ENCODE data around the gene DUSP6. TPM values are rescaled to one million over a fixed set of nuclear protein-coding genes. Genes with fewer than 3 reads are reported as not detected.

The DUSP6 gene
- total and polyA plus RNA-seq, 10 of the 15 experiments (the other 5 are each of a cell fraction or from before 2014, with no cell fraction given), result 0.02 to 0.69 (median 0.07) TPM; not detected in 1

- ChIA-PET RAD21 (ENCODE audit: unreplicated experiment) (no interaction called here), SMC1A (ENCODE audit: uncharacterized antibody, unreplicated experiment) (no interaction called here), POLR2A (no interaction called here), CTCF (no interaction called here)
- Histone ChIP-seq H3K36me3 (ENCODE audit: control insufficient read depth in 2 of 2, insufficient read depth in 2 of 2, low read length in 1 of 2) (no peaks in the 10 kb centered on the region), H3K9ac (ENCODE audit: control insufficient read depth, insufficient read depth, low read length) (no peak overlapping the region), H3K4me2 (ENCODE audit: control insufficient read depth, insufficient read depth) (no peak overlapping the region), H3K27ac (ENCODE audit: control insufficient read depth, insufficient read depth) (no peak overlapping the region), H3K4me1 (ENCODE audit: control insufficient read depth, insufficient read depth, low read length) (no peaks in the 10 kb centered on the region), H3K9me3 (replicated peaks; ENCODE audit: control insufficient read depth, insufficient read depth, low read length) (no peaks in the 10 kb centered on the region), H3K27me3 (replicated peaks in 1 of 2; ENCODE audit: control insufficient read depth in 2 of 2, insufficient read depth in 2 of 2, low read length in 1 of 2) (no peaks in the 10 kb centered on the region), H4K20me1 (ENCODE audit: control insufficient read depth, insufficient read depth) (no peaks in the 10 kb centered on the region), H3K79me2 (ENCODE audit: control insufficient read depth, insufficient read depth, low read length) (no peaks in the 10 kb centered on the region), H3K4me3 (no peak overlapping the region), H2AFZ (ENCODE audit: control insufficient read depth, low read depth, low read length) (no peak overlapping the region)
- in situ Hi-C loops (cut with MboI) (no loop called here), intact Hi-C loops (cut with micrococcal nuclease; ENCODE audit: unreplicated experiment) (no loop called here)
- DNase-seq (ENCODE audit: low read depth, low spot score) (no peak), FAIRE-seq (no peak), ATAC-seq (no peak)
- no TSS peak for BruUV-seq (replicated peaks)
- 63% methylated on average over 4 of the region's 4 CpGs for WGBS (ENCODE audit: insufficient coverage, insufficient replicate concordance, low lambda C conversion rate, missing lambda C conversion rate)
- no peak for TF ChIP-seq SMAD1 (IDR thresholded peaks at IDR 0.05; ENCODE audit: low read depth, partially characterized antibody)
- no peak for TF ChIP-seq PML (IDR thresholded peaks at IDR 0.05; ENCODE audit: low read length)
- no peak for TF ChIP-seq ATF7 (IDR thresholded peaks at IDR 0.05; ENCODE audit: low read depth)
- TF ChIP-seq SKIL (IDR thresholded peaks at IDR 0.05; ENCODE audit: low read depth, poor library complexity, severe bottlenecking), result no peak
- TF ChIP-seq MEF2B (IDR thresholded peaks at IDR 0.05; ENCODE audit: partially characterized antibody, poor library complexity, severe bottlenecking), result no peak
- TF ChIP-seq HDAC6 (IDR thresholded peaks at IDR 0.05; ENCODE audit: unreplicated experiment), result no peak
- TF ChIP-seq RELA (IDR thresholded peaks at IDR 0.05; ENCODE audit: borderline replicate concordance, partially characterized antibody), result no peak
- TF ChIP-seq IRF3 (IDR thresholded peaks at IDR 0.05), result no peak
- no peak for TF ChIP-seq ZBTB11 (CRISPR knock-in tag; IDR thresholded peaks at IDR 0.05)
- TF ChIP-seq CBX3 (IDR thresholded peaks at IDR 0.05; ENCODE audit: borderline replicate concordance, low read depth), result no peak
- no peak for TF ChIP-seq BCL3 (IDR thresholded peaks at IDR 0.05; ENCODE audit: borderline replicate concordance, insufficient read depth, low read depth, low read length, poor library complexity, severe bottlenecking)
- no peak for TF ChIP-seq TCF7 (IDR thresholded peaks at IDR 0.05; ENCODE audit: borderline replicate concordance)
- no peak for TF ChIP-seq IRF5 (IDR thresholded peaks at IDR 0.05; ENCODE audit: borderline replicate concordance)
- TF ChIP-seq BCL11A (IDR thresholded peaks at IDR 0.05; ENCODE audit: low read depth, low read length), result no peak
- no peak for TF ChIP-seq SP1 (IDR thresholded peaks at IDR 0.05; ENCODE audit: low read depth, low read length)
Observed at GRCh38 chr12:89311703-89312293, 40.5 kb downstream of the DUSP6 start.
